Kidney (tissue), 14 donors: ENCODE measurements around the gene MYCBP2. TPM values are rescaled to one million over a fixed set of nuclear protein-coding genes. Genes with fewer than 3 reads are reported as not detected.

ENCODE experiments used
- DNase-seq, 5 donors: peaks; one replicate each; pipeline ENCODE4 v3.0.0-alpha.2; 2013 to 2020
- FAIRE-seq: peaks from 2 replicates; lab custom pipeline; 2012; peaks lifted over from hg19 to GRCh38; lab: Jason Lieb, UNC
- H3K27ac ChIP-seq, 2 donors: one replicate each; pipeline ENCODE4 v1.7.0; 2013; ENCODE audit warnings: low read depth in 2 of 2, low read length in 2 of 2, inconsistent platforms in 1 of 2
- H3K27me3 ChIP-seq: one replicate; pipeline ENCODE4 v1.7.1; 2013; ENCODE audit warnings: low read length, inconsistent platforms; ENCODE audit not compliant: control insufficient read depth, insufficient read depth
- H3K36me3 ChIP-seq, 3 donors: one replicate each; pipeline versions ENCODE4 v1.7.0 to v1.7.1; 2013; ENCODE audit warnings: low read length in 3 of 3, control low read depth in 1 of 3, inconsistent platforms in 1 of 3; ENCODE audit not compliant: insufficient read depth in 3 of 3, control insufficient read depth in 2 of 3
- H3K4me1 ChIP-seq, 3 donors: one replicate each; pipeline versions ENCODE4 v1.7.0 to v1.7.1; 2013; ENCODE audit warnings: low read length in 3 of 3, inconsistent platforms in 1 of 3, low read depth in 1 of 3; ENCODE audit not compliant: control insufficient read depth in 2 of 3, insufficient read depth in 2 of 3
- H3K4me3 ChIP-seq, 3 donors: one replicate each; pipeline versions ENCODE4 v1.7.0 to v1.8.1; 2013; ENCODE audit warnings: low read length in 3 of 3, control low read depth in 1 of 3, inconsistent platforms in 1 of 3
- H3K9ac ChIP-seq, 3 donors: one replicate each; pipeline versions ENCODE4 v1.7.0 to v1.7.1; 2013; ENCODE audit warnings: low read length in 3 of 3, control low read depth in 1 of 3, inconsistent platforms in 1 of 3
- H3K9me3 ChIP-seq, 3 donors: one replicate each; pipeline versions ENCODE4 v1.7.0 to v1.7.1; 2013; ENCODE audit warnings: low read length in 3 of 3, control low read depth in 1 of 3, inconsistent platforms in 1 of 3; ENCODE audit not compliant: control insufficient read depth in 2 of 3, insufficient read depth in 1 of 3
- intact Hi-C: fragments of 100-400 bp; cut with DNase I; formaldehyde crosslinking; loops from one replicate; pipeline ENCODE4 v1.11.1; 2022
- polyA plus RNA-seq: library from polyadenylated mRNA; stranded (reverse); fragments of 350-450 nt; fragmentation: Illumina TruSeq; extraction: RNeasy Lipid Tissue Mini Kit (QIAGEN cat#74804); gene quantifications from one replicate; pipeline ENCODE4 v1.2.3, GENCODE V29; 2014; ENCODE audit warnings: low read depth, low replicate concordance; ENCODE audit not compliant: insufficient read depth
- total RNA-seq: library from RNA; stranded (reverse); fragmentation: NEBNext Ultra II Directional; extraction: Animal tissue kit (Norgen Biotek cat#: 25700); gene quantifications from one replicate; pipeline ENCODE4 v1.2.1, GENCODE V29; 2021
- TF ChIP-seq, protein P1 (sequence below): IDR thresholded peaks from 3 replicates; pipeline ENCODE4 v1.5.1; 2012; ENCODE audit warnings: mild to moderate bottlenecking, moderate library complexity, borderline replicate concordance; ENCODE audit not compliant: insufficient read depth; ENCODE audit errors: extremely low read depth
- donor health status: control.
- donor health status: control.
- donor health status: control.
- donor health status: control.
- donor health status: control.
- donor health status: DM: yes; HTN: yes; CAD: no.
- donor health status: Normal renal cell carcinoma (clear cell type).

MYCBP2 gene
- total and polyA plus RNA-seq, 2 donors from 2014 or later = 14.5 to 96.4 TPM

DNA sequence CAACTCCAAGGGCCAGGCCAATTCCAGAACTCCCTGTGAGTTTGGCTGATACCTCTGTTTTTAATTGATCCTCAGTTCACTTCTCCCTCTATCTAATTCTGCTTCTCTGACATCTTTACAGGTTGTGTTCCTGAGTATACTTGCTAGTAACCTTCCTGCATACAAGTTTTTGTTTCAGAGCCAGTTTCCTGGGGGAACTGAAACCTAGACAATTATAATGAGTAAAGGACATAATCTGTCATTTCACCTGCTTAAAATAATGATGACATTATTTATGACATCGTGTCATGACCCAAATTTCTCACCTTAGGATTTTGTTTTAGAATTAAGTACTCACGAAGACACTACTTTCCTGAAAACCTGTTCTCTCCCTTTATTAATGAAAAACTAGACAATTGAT lies 12.5 kb upstream of the MYCBP2 start:
- H3K27me3 ChIP-seq = no peaks in the 10 kb centered on the region
- DNase-seq = no peak
- intact Hi-C loops = no loop called here
- no peaks in the 10 kb centered on the region for H3K4me1 ChIP-seq
- H3K4me3 ChIP-seq = no peak overlapping the region
- H3K9ac ChIP-seq = no peak overlapping the region
- FAIRE-seq = no peak
- no peak overlapping the region for H3K27ac ChIP-seq
- TF ChIP-seq, protein P1, sequence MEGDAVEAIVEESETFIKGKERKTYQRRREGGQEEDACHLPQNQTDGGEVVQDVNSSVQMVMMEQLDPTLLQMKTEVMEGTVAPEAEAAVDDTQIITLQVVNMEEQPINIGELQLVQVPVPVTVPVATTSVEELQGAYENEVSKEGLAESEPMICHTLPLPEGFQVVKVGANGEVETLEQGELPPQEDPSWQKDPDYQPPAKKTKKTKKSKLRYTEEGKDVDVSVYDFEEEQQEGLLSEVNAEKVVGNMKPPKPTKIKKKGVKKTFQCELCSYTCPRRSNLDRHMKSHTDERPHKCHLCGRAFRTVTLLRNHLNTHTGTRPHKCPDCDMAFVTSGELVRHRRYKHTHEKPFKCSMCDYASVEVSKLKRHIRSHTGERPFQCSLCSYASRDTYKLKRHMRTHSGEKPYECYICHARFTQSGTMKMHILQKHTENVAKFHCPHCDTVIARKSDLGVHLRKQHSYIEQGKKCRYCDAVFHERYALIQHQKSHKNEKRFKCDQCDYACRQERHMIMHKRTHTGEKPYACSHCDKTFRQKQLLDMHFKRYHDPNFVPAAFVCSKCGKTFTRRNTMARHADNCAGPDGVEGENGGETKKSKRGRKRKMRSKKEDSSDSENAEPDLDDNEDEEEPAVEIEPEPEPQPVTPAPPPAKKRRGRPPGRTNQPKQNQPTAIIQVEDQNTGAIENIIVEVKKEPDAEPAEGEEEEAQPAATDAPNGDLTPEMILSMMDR = no peak
- H3K36me3 ChIP-seq = no peaks in the 10 kb centered on the region
- no peaks in the 10 kb centered on the region for H3K9me3 ChIP-seq

GRCh38 chr13:77338961-77339401 lies 12.1 kb upstream of the MYCBP2 start:
- FAIRE-seq (no peak), DNase-seq (no peak)
- H3K9ac ChIP-seq = no peak overlapping the region
- no peak overlapping the region for H3K27ac ChIP-seq
- TF ChIP-seq, protein P1 = no peak
- H3K4me1 ChIP-seq = no peaks in the 10 kb centered on the region
- no peak overlapping the region for H3K4me3 ChIP-seq
- H3K27me3 ChIP-seq = no peaks in the 10 kb centered on the region
- intact Hi-C loops = no loop called here
- no peaks in the 10 kb centered on the region for H3K9me3 ChIP-seq
- no peaks in the 10 kb centered on the region for H3K36me3 ChIP-seq

- Histone ChIP-seq H3K36me3 (no peaks in the 10 kb centered on the region), H3K27ac (no peak overlapping the region), H3K4me1 (no peaks in the 10 kb centered on the region), H3K4me3 (no peak overlapping the region), H3K9me3 (no peaks in the 10 kb centered on the region), H3K9ac (no peak overlapping the region), H3K27me3 (no peaks in the 10 kb centered on the region)
- TF ChIP-seq, protein P1 = no peak
- intact Hi-C loops = no loop called here
- DNase-seq (no peak), FAIRE-seq (no peak)
Observed at GRCh38 chr13:77338329-77338728, 11.4 kb upstream of the MYCBP2 start.

DNA sequence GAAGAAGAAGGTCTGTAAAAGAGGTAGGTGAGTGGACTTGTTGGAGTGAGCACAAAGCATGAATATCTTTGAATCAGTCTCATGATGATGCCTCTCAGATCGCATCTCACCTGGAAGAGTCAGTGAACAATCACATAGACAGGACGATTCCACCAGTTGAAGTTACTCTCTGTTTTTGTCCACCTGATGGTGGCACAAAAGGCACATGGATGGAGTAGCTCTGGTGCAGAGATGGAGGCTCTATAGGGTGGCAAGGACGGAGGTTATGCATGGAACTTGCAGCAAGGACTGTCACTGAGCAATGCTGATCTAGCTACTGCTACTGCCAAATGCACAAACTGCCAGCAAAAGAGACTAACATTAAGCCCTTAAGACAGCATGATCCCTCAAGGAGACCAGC lies 10.3 kb upstream of the MYCBP2 start:
- FAIRE-seq (no peak), DNase-seq (no peak)
- H3K9me3 ChIP-seq = no peaks in the 10 kb centered on the region
- TF ChIP-seq, protein P1 = no peak
- H3K36me3 ChIP-seq = no peaks in the 10 kb centered on the region
- H3K4me3 ChIP-seq = no peak overlapping the region
- H3K27ac ChIP-seq = no peak overlapping the region
- no peaks in the 10 kb centered on the region for H3K4me1 ChIP-seq
- H3K9ac ChIP-seq = no peak overlapping the region
- intact Hi-C loops = no loop called here
- H3K27me3 ChIP-seq = no peaks in the 10 kb centered on the region
